Muscle of back (tissue), 11 donors: ENCODE results near the gene LRP1B. TPM values are rescaled to one million over a fixed set of nuclear protein-coding genes. Genes with fewer than 3 reads are reported as not detected.
A peak's percentile ranks its signal among the peaks of the same experiment; 100 is the strongest.
"Not testable (repeated sequence)": the region's sequence is repeated elsewhere in the genome, so short reads cannot be mapped to it uniquely, and the experiment has no call there.

ENCODE experiments used
- DNase-seq, 3 donors: peaks; one replicate each; pipeline versions ENCODE4 v3.0.0 to v3.0.0-alpha.2; 2013
- polyA plus RNA-seq, 10 donors: library from polyadenylated mRNA; unstranded; fragments of 120-200 nt; gene quantifications; one replicate each; pipeline ENCODE4 v1.2.1, GENCODE V29; 2013; ENCODE audit not compliant: insufficient read length in 10 of 10

The LRP1B gene
- polyA plus RNA-seq, 10 donors, result 0.94 to 2.8 (median 1.9) TPM

DNA sequence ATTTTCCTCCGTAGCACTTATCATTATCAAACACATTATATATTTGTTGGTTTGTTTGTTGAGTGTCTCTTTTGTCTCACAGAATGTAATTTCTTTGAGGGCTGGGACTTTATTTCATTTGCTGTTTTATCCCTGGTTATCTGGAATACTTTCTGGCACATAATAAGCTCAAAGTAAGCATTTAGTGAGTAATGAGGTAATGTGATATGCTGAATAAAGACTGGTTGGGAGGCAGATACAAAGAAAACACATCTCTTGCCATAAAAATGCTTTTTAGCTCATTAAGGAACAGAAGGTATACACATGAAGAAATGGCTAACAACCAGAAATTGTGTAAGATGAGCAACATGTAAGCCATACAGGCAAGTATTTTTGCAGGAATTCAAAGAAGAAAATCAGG lies 1411.8 kb downstream of the LRP1B start:
- DNase-seq, result no peak

DNA sequence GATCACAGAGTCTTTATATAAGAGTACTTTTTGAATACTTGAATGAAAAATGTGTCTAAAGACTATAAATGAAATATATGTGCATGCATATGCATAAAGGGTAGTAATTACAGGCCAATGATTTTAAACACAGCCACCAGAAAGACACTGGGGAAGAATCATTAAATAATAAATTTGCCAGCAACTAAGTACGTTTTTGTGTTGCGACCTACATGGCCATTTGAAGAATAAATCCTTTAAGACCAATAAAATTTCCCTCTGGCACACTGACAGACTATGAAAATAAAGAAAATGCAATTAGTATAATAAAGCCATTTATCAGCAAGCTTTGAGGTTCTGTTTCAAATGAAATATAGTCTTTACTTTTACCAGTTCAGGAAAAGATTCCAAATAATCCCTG lies 1413.3 kb downstream of the LRP1B start:
- DNase-seq, result no peak

DNA sequence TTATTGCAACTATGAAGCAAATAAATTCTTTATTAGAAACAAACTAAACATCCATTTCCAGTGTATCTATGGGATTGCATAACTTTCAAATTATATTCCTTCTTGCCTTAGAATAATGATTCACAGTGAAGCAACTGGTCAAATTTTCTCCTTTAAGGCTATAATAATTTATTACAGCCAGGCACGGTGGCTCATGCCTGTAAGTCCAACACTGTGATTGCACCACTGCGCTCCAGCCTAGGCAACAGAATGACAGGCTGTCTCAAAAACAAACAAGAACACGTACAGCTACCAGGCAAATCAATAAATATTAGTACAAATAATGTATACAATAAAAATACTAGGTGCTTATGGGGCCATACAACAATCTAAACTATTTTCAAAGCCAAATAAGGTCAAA lies 1416.2 kb downstream of the LRP1B start:
- no peak for DNase-seq

- no peak for DNase-seq
Observed at GRCh38 chr2:140711867-140712266, 1418.9 kb downstream of the LRP1B start.

GRCh38 chr2:140701726-140702125 lies 1429.1 kb downstream of the LRP1B start:
- no peak for DNase-seq

DNA sequence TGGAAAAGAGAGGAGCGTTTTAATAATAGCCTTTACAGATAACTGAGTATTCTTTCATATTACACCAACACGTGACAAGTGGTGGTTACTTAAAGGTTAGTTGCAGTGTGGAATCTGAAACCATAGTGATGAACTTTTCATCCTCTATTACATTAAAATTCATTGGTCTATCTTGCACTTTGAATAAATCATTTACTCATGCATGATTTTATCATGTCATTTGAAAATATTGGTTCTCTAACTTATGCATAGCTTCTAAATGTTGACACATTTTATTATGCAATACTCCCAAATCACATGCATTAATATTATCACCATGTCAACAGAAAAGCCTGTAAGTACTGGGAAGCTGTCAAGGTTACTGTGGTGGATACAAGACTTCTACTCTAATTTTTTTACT lies 1432.2 kb downstream of the LRP1B start:
- no peak for DNase-seq

DNA sequence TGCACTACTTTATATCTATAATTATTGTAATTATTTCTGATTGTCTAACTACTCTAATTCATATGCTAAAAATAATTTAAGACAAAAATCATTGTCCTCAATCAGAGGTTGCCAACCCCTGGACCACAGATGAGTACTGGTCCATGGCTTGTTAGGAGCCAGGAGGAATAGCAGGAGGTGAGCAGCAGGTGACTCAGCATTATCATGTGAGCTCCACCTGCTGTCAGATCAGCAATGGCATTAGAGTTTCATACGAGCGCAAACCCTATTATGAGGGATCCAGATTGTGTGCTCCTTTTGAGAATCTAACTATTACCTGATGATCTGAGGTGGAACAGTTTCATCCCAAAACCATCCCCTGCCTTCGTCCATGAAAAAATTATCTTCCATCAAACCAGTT lies 1434.4 kb downstream of the LRP1B start:
- DNase-seq, result no peak

- peak in 1 of 3 donors; percentile 1 for DNase-seq
Observed at GRCh38 chr2:140695155-140695554, 1435.7 kb downstream of the LRP1B start.

DNA sequence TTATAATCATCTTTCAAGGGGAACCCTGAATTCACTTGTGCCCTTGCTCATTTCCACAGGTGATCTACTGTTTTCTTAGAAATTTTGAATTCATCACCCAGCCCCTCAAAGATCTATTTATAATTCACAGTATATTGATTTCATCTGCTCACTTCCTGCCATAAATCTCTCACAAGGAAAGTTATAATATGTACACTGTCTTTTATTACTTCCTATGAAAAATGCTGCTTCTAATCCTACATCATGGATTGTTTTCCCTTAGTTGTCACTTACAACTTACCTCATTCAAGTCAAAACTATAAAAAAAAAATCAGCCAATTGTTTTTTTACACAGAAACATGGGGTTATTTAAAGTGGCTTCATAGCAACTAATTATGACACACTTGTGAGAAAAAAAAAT lies 1443.0 kb downstream of the LRP1B start:
- DNase-seq, result no peak

DNA sequence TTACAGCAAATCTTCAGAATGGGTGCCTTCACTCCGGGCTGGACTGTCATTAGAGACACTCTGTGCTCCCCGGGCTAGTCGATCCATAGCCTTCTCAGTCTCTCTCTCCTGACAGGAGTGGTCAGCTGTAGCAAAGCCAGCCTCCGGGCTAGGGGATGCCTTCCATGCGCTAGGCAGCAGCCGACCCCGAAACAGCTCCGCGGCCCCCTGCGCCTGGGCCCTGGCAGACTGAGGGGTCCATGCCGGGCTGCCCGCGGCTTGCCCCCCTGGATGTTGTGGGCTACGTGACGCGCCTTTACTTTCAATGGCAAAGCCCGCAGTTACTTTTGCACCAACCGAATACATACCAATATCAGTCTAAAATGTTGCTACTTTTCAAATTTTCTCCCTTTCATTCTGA lies 1447.2 kb downstream of the LRP1B start:
- DNase-seq, result no peak

DNA sequence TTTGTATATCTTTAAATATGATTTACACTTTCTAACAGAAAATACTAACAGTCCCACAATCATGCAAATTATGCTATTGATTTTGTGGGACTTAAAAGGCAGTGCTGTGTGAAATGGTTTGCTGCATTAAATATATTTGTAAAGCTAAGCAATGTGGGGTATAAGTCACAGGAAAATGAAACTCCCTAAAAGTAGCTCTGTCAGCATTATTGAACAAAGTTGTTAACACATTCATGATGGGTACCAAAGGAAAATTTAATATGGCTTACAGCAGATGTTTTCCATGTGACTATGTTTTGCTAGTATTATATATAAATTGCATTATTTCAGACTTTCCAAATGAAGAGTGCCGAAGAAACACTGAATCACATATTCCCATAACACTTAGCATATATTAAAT lies 1450.0 kb downstream of the LRP1B start:
- no peak for DNase-seq

DNA sequence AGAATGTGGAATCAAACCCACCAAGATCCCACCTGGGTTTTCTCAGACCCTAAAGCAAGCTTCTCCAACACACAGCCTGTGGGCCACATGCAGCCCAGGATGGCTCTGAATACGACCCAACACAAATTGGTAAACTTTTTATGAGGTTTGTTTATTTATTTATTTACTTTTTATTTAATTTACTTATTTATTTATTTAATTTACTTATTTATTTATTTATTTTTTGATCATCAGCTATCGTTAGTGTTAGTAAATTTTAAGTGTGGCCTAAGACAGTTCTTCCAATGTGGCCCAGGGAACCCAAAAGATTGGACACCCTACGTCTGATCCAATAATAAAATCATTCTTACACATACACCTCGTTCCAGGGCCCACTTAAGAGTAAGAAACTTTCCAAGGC lies 1451.1 kb downstream of the LRP1B start:
- no peak for DNase-seq

DNA sequence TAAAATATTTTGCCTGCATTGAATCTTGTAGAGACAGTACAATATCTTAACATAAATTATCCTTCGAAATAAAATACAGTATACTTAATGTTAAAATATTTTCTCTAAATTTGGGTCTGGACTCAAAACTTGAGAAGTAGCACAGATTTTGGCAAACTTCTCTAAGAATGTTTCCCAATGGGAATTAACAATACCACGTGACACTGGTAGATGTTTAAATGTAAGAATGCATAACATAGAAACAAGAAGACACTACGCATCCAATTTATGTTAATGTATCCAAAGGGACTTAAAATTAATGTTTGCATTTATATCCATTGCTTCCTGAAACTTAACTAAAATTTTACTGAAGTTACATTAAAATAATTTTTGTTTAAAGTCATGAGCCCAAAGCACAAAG lies 1460.9 kb downstream of the LRP1B start:
- DNase-seq, result peak in 1 of 3 donors; percentile 53

DNA sequence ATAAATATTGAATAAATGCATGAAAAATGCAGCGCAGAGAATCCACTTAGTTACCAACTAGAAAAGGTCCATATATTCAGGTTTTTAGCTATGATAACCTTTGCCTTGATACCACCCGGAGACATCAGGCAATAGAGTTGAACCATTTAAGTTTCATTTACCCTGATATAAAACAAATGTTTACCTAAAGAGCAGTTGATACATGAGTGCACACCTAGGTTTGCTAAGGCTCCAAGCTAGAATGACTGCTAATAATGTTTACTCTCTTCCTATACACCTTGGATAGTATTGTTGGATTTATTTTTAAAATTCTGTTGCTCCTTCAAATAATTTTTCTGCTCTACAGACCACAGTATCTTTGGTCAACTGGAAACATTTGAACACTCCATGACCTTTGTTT lies 1463.6 kb downstream of the LRP1B start:
- DNase-seq, result no peak

- peak in 2 of 3 donors; percentile 19 to 63 for DNase-seq
Observed at GRCh38 chr2:140662504-140662903, 1468.3 kb downstream of the LRP1B start.

DNA sequence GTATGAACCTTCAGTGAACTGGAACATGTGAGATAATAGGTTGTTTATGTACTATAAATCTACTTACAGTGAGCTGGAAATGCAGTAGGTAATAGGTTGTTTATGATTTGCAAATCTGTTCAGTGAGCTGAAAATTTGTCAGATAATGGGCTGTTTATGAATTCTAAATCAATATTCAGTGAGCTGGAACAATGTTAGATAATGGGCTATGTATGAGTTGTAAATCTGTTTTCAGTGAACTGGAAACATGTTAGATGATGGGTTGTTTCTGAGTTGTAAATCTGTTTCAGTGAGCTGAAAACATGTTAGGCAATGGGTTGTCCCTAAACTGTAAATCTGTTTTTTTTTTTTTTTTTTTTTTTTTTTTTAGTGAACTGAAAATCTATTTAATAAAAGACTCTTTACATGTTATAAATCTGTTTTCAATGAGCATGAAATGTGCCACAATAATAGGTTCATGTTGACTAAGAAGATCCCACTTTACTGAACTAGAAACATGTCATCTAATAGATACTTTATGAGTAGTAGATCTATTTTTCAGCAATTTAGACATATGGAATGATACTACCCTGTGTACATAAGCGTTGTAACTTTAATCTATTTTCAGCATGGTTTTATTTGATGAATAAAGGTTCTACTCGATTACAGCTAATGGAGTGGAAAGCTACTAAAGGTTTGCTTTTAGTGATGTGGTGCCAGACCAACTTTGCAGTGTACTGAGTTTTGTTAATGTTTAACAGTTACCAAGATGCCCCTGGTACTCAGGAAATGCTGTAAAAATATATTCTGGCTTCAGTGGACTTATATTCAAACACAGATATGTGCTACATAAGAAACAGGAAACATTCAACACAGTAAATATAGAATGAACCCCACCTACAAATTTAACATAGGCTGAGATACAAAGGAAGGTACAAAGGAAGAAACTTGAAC lies 1471.8 kb downstream of the LRP1B start:
- no peak for DNase-seq

GRCh38 chr2:140657657-140658056 lies 1473.2 kb downstream of the LRP1B start:
- DNase-seq, result no peak

- DNase-seq, result peak in 2 of 3 donors; percentile 41 to 52
Observed at GRCh38 chr2:140654565-140654964, 1476.3 kb downstream of the LRP1B start.

DNA sequence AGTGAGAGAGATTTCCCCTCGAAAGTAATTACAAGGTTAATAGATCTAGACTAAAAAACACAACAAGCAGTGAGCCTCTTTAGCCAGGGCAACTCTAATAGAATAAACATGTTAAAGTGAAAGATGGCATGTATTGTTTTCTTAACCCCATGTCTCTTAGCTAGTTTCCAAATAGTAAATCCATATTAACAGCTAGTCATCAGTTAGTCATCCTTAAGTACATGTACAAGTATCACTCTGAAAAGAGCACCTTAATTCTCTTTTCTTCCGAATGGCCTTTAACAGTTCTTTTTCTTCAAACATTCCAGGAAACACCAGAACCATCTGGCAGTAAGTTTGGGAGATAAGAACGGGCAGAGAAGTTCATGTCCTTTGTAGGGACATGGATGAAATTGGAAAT lies 1480.0 kb downstream of the LRP1B start:
- DNase-seq, result no peak

DNA sequence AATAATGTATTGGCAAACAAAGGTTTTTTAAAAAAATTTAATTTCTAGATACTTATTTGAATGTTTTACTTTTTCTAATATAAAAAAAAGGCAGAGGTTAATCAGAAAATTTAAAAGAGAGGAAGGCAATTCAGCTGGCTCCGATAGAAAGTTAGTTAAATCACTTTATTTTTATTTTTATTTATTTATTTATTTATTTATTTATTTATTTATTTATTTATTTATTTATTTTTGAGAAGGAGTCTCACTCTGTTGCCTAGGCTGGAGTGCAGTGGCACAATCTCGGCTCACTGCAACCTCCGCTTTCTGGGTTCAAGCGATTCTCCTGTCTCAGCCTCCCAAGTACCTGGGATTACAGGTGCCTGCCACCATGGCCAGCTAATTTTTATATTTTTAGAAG lies 1480.7 kb downstream of the LRP1B start:
- DNase-seq, result not testable (repeated sequence)

DNA sequence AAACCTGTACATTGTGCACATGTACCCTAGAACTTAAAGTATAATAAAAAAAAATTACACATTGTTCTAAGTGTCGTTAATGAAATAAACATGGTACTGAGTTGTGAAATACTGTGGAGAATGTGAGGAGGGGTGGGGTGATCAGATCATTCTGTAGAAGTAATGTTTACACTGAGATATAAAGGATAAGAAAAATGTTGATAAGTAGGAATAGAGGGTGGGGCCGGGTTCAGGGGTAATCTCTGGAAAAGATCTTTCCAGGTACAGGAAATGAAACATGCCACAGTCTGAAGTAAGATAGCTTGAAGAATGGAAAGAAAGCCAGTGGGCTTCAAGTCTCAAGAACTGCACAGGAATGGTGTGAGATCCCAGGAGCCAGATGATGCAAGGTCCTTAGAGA lies 1482.4 kb downstream of the LRP1B start:
- no peak for DNase-seq

- peak in 1 of 3 donors; percentile 61 for DNase-seq
Observed at GRCh38 chr2:140643761-140644187, 1487.0 kb downstream of the LRP1B start.

DNA sequence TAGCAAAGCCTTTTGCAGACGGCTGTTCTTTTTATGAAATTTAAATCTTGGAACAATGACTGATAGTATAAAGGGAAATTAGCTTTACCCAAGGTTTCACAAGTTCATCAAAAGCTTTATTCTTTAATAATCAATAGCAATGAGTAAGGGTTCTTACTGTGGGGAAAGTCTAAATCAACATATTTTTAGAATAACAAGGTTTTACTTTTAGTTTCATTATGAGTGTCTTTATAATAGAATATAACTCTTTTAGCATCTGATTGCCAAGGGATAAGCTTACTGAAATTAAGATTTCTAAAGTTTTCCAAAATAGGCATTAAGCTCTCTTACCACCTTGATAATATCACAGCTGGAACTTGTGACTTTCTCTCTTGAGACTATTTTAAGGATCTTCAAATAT lies 1489.7 kb downstream of the LRP1B start:
- no peak for DNase-seq

GRCh38 chr2:140639628-140640027 lies 1491.2 kb downstream of the LRP1B start:
- DNase-seq, result no peak
